Tibial nerve (tissue), 4 donors: ENCODE measurements around the gene DNM3. TPM values are rescaled to one million over a fixed set of nuclear protein-coding genes. Genes with fewer than 3 reads are reported as not detected.
"Not testable (repeated sequence)": the region's sequence is repeated elsewhere in the genome, so short reads cannot be mapped to it uniquely, and the experiment has no call there.

ENCODE experiments used
- DNase-seq, 2 donors: peaks; one replicate each; pipeline ENCODE4 v3.0.0-alpha.2; 2019; ENCODE audit warnings: low spot score in 2 of 2
- H3K27ac ChIP-seq, 4 donors: fragments of 200-600 bp; sonication (generic) in 3 of 4; one replicate each; pipeline ENCODE4 v1.5.1; 2017 to 2019; ENCODE audit warnings: mild to moderate bottlenecking in 1 of 4
- H3K27me3 ChIP-seq, 2 donors: fragments of 200-600 bp; sonication (generic) in 1 of 2; one replicate each; pipeline versions ENCODE4 v1.5.1 to v1.6.0; 2017 to 2019
- H3K36me3 ChIP-seq, 3 donors: fragments of 200-600 bp; sonication (generic); one replicate each; pipeline ENCODE4 v1.5.1; 2018 to 2019
- H3K4me1 ChIP-seq, 4 donors: fragments of 200-600 bp; sonication (generic) in 3 of 4; one replicate each; pipeline ENCODE4 v1.5.1; 2017 to 2019
- H3K4me3 ChIP-seq, 4 donors: fragments of 200-600 bp; sonication (generic) in 3 of 4; one replicate each; pipeline ENCODE4 v1.5.1; 2017 to 2019; ENCODE audit warnings: mild to moderate bottlenecking in 1 of 4, moderate library complexity in 1 of 4
- H3K9me3 ChIP-seq, 4 donors: fragments of 200-600 bp; sonication (generic) in 3 of 4; one replicate each; pipeline ENCODE4 v1.5.1; 2017 to 2019
- EP300 ChIP-seq, 2 donors: sonication (generic); formaldehyde crosslinking; IDR thresholded peaks; one replicate each; pipeline ENCODE4 v1.6.1; 2017; ENCODE audit warnings: antibody characterized with exemption in 2 of 2, mild to moderate bottlenecking in 1 of 2
- POLR2A ChIP-seq, 2 donors: fragments of 450-650 bp; IDR thresholded peaks; one replicate each; pipeline ENCODE4 v1.6.1; 2017; ENCODE audit warnings: antibody characterized with exemption in 2 of 2, mild to moderate bottlenecking in 2 of 2, moderate library complexity in 2 of 2
- whole genome bisulfite sequencing, 2 donors: methylation state at CpG; one replicate each; pipeline ENCODE4 v1.1.5; 2018; 5-methylcytosine and 5-hydroxymethylcytosine counted together
- total RNA-seq, 4 donors: library from RNA; depleted of rRNA; stranded (reverse); fragments of >200 nt; gene quantifications; one replicate each; pipeline ENCODE4 v1.1.0, GENCODE V29; 2016
- TF ChIP-seq, protein P1 (sequence below), 5 experiments: fragments of 200-600 bp in 3 of 5; fragments of 450-650 bp in 2 of 5; sonication (generic) in 3 of 5; IDR thresholded peaks; one replicate each; pipeline ENCODE4 v1.5.1; 2016 to 2019; ENCODE audit warnings: antibody characterized with exemption in 5 of 5, mild to moderate bottlenecking in 3 of 5, moderate library complexity in 2 of 5

DNM3 gene
- total RNA-seq, 4 donors from 2014 or later: 9.8 to 15.3 (median 12.3) TPM

DNA sequence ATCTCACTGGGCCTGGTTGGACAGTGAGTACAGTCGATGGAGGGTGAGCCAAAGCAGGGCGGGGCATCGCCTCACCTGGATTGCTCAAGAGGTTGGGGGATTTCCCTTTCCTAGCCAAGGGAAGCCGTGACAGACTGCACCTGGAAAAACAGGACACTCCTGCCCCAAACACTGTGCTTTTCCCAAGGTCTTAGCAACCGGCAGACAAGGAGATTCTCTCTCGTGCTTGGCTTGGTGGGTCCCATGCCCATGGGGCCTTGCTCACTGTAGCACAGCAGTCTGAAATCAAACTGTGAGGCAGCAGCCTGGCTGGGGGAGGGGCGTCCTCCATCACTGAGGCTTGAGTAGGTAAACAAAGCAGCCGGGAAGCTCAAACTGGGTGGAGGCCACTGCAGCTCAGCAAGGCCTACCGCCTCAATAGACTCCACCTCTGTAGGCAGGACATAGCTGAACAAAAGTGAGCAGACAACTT lies 590.5 kb downstream of the DNM3 start:
- H3K9me3 ChIP-seq: peaks cover 0 to 10% (median 0%) of the 10 kb centered on the region in 4 donors
- H3K4me1 ChIP-seq: no peaks in the 10 kb centered on the region
- no peak overlapping the region for H3K4me3 ChIP-seq
- H3K27me3 ChIP-seq: no peaks in the 10 kb centered on the region
- no peak overlapping the region for H3K27ac ChIP-seq
- peaks cover 0 to 9% (median 0%) of the 10 kb centered on the region in 3 donors for H3K36me3 ChIP-seq
- WGBS, 2 donors: 78 to 83% methylated on average over 8 to 9 of the region's 9 CpGs
- no peak for TF ChIP-seq EP300 (IDR thresholded peaks at IDR 0.05)
- no peak for TF ChIP-seq POLR2A (IDR thresholded peaks at IDR 0.05)
- TF ChIP-seq, protein P1, sequence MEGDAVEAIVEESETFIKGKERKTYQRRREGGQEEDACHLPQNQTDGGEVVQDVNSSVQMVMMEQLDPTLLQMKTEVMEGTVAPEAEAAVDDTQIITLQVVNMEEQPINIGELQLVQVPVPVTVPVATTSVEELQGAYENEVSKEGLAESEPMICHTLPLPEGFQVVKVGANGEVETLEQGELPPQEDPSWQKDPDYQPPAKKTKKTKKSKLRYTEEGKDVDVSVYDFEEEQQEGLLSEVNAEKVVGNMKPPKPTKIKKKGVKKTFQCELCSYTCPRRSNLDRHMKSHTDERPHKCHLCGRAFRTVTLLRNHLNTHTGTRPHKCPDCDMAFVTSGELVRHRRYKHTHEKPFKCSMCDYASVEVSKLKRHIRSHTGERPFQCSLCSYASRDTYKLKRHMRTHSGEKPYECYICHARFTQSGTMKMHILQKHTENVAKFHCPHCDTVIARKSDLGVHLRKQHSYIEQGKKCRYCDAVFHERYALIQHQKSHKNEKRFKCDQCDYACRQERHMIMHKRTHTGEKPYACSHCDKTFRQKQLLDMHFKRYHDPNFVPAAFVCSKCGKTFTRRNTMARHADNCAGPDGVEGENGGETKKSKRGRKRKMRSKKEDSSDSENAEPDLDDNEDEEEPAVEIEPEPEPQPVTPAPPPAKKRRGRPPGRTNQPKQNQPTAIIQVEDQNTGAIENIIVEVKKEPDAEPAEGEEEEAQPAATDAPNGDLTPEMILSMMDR (IDR thresholded peaks at IDR 0.05): no peak
- DNase-seq: no peak

DNA sequence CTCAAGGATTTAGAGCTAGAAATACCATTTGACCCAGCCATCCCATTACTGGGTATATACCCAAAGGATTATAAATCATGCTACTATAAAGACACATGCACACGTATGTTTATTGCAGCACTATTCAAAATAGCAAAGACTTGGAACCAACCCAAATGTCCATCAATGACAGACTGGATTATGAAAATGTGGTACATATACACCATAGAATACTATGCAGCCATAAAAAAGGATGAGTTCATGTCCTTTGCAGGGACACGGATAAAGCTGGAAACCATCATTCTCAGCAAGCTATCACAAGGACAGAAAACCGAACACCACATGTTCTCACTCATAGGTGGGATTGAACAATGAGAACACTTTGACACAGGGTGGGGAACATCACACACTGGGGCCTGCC lies 595.9 kb downstream of the DNM3 start:
- peaks cover 0 to 17% (median 0%) of the 10 kb centered on the region in 3 donors for H3K36me3 ChIP-seq
- H3K9me3 ChIP-seq: peaks cover 0 to 18% (median 0%) of the 10 kb centered on the region in 4 donors
- not testable (repeated sequence) for H3K4me3 ChIP-seq, H3K4me1 ChIP-seq, H3K27ac ChIP-seq, DNase-seq, H3K27me3 ChIP-seq
- WGBS, 2 donors: 84 to 96% methylated on average over 3 of the region's 3 CpGs

GRCh38 chr1:172442404-172442803 lies 601.1 kb downstream of the DNM3 start:
- peaks cover 0 to 22% (median 4%) of the 10 kb centered on the region in 4 donors for H3K4me1 ChIP-seq
- H3K4me3 ChIP-seq: no peak overlapping the region
- TF ChIP-seq EP300 (IDR thresholded peaks at IDR 0.05): no peak
- TF ChIP-seq, protein P1 (IDR thresholded peaks at IDR 0.05): no peak
- no peak for TF ChIP-seq POLR2A (IDR thresholded peaks at IDR 0.05)
- peaks cover 0 to 16% (median 3%) of the 10 kb centered on the region in 3 donors for H3K36me3 ChIP-seq
- 92 to 95% methylated on average over 6 of the region's 6 CpGs for WGBS, 2 donors
- H3K9me3 ChIP-seq: peaks cover 0 to 9% (median 0%) of the 10 kb centered on the region in 4 donors
- H3K27me3 ChIP-seq: no peaks in the 10 kb centered on the region
- DNase-seq: no peak
- H3K27ac ChIP-seq: no peak overlapping the region

DNA sequence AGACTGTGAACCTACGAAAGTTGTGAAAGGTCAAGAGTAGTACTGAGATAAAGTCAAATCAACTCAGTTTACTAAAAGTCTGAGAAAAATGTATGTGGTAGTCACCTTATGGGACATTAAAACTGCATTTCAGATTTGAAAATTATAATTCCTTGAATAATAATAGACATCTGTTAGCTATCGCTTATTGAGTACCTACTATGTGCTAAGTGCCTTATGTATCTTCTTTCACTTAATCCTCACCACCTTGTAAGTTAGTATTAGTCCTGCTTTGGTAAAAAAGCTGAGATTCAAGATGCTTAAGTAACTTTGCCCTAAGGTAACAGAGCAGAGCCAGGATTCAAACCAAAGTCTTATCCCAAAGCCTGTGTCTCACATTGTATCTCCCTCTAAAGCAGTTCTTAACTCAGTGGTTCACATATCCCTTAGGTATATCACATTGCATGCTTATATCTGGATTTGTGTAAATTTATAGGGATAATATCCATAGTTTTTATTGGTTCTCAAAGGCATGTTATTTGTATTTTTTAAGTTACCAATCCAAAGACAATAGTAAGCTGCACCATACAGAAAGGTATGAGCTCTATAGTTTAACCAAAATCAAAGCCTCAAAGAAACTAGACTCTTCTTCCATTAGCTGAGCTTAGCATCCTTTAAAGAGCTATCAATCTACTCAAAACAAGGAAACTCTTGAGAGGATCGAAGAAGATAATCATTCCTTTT lies 601.7 kb downstream of the DNM3 start:
- H3K36me3 ChIP-seq: peaks cover 0 to 12% (median 3%) of the 10 kb centered on the region in 3 donors
- H3K9me3 ChIP-seq: peaks cover 0 to 3% (median 0%) of the 10 kb centered on the region in 4 donors
- 57 to 64% methylated on average over 3 of the region's 3 CpGs for WGBS, 2 donors
- TF ChIP-seq, protein P1 (IDR thresholded peaks at IDR 0.05): no peak
- TF ChIP-seq POLR2A (IDR thresholded peaks at IDR 0.05): no peak
- no peak for DNase-seq
- peak overlapping the region; percentile 53 to 90 (median 90) for H3K27ac ChIP-seq
- H3K4me3 ChIP-seq: peak overlapping the region; percentile 75 to 91 (median 88)
- H3K27me3 ChIP-seq: no peaks in the 10 kb centered on the region
- peaks cover 0 to 22% (median 4%) of the 10 kb centered on the region in 4 donors for H3K4me1 ChIP-seq

- WGBS, 2 donors: 6% methylated on average over 28 to 42 of the region's 43 CpGs
- peaks cover 0 to 22% (median 4%) of the 10 kb centered on the region in 4 donors for H3K4me1 ChIP-seq
- DNase-seq: peak; percentile 77 to 82
- peaks cover 0 to 5% (median 3%) of the 10 kb centered on the region in 3 donors for H3K36me3 ChIP-seq
- H3K27ac ChIP-seq: peak within 1 kb of the TSS; percentile 53 to 90 (median 90)
- TF ChIP-seq, protein P1 (IDR thresholded peaks at IDR 0.05): peak; percentile 85 to 94 (median 92)
- TF ChIP-seq POLR2A (IDR thresholded peaks at IDR 0.05) (peak in 1 of 2 donors; percentile 27), EP300 (IDR thresholded peaks at IDR 0.05) (peak in 1 of 2 donors; percentile 58)
- no peaks in the 10 kb centered on the region for H3K27me3 ChIP-seq
- no peaks in the 10 kb centered on the region for H3K9me3 ChIP-seq
- H3K4me3 ChIP-seq: peak within 1 kb of the TSS; percentile 75 to 91 (median 88)
Measured at GRCh38 chr1:172443666-172444453, 602.6 kb downstream of the DNM3 start, which contains the start of gene PIGC. Gene PIGC (minus strand): TSS chr1:172444069. CDS start chr1:172442622, 1,447 bp downstream.
